OCI-LY1 (cell line): ENCODE data around the gene TMPRSS11D.

Experiments
- H2AFZ ChIP-seq: fragments of 200-600 bp; sonication (generic), shearing (Covaris generic); 2 replicates; pipeline ENCODE4 v1.6.0; 2014; ENCODE audit warnings: antibody characterized with exemption, mild to moderate bottlenecking, low read length
- H3F3A ChIP-seq: fragments of 200-600 bp; sonication (generic), shearing (Covaris generic); 2 replicates; pipeline ENCODE4 v1.6.0; 2014; ENCODE audit warnings: mild to moderate bottlenecking, antibody characterized with exemption, low read length, moderate library complexity; ENCODE audit not compliant: insufficient read depth
- H3K27ac ChIP-seq: fragments of 200-600 bp; sonication (generic); 2 replicates; pipeline ENCODE4 v1.5.1; 2014; ENCODE audit warnings: low read length, mixed run types, mild to moderate bottlenecking, low read depth; ENCODE audit not compliant: poor library complexity, severe bottlenecking
- H3K27me3 ChIP-seq: fragments of 200-600 bp; sonication (generic); 2 replicates; pipeline ENCODE4 v1.6.0; 2014; ENCODE audit warnings: antibody characterized with exemption, mild to moderate bottlenecking, low read length, moderate library complexity; ENCODE audit not compliant: insufficient read depth
- H3K36me3 ChIP-seq: fragments of 200-600 bp; sonication (generic); 2 replicates; pipeline ENCODE4 v1.6.1; 2014; ENCODE audit warnings: mild to moderate bottlenecking, antibody characterized with exemption, low read length, moderate library complexity, mixed read lengths; ENCODE audit not compliant: insufficient read depth
- H3K4me1 ChIP-seq: fragments of 200-600 bp; sonication (generic); 2 replicates; pipeline ENCODE4 v1.5.1; 2014; ENCODE audit warnings: mild to moderate bottlenecking, low read length, moderate library complexity; ENCODE audit not compliant: insufficient read depth, severe bottlenecking
- H3K4me2 ChIP-seq: fragments of 200-600 bp; sonication (generic), shearing (Covaris generic); 2 replicates; pipeline ENCODE4 v1.6.1; 2014; ENCODE audit warnings: low read length
- H3K4me3 ChIP-seq: fragments of 200-600 bp; sonication (generic); 2 replicates; pipeline ENCODE4 v1.5.1; 2014; ENCODE audit warnings: low read length, low read depth, mild to moderate bottlenecking, mixed read lengths; ENCODE audit not compliant: poor library complexity, severe bottlenecking
- H3K79me2 ChIP-seq: fragments of 200-600 bp; shearing (Covaris generic); 2 replicates; pipeline ENCODE4 v1.6.1; 2016; ENCODE audit warnings: mixed run types, low read length, mixed read lengths; ENCODE audit not compliant: insufficient read depth
- H3K9ac ChIP-seq: fragments of 200-600 bp; sonication (generic), shearing (Covaris generic); 2 replicates; pipeline ENCODE4 v1.6.1; 2014; ENCODE audit warnings: mild to moderate bottlenecking, low read length, mixed read lengths
- H3K9me2 ChIP-seq: fragments of 200-600 bp; sonication (generic), shearing (Covaris generic); 2 replicates; pipeline ENCODE4 v1.6.1; 2014; ENCODE audit warnings: low read depth, mild to moderate bottlenecking, low read length, mixed read lengths
- H3K9me3 ChIP-seq: fragments of 200-600 bp; shearing (Covaris generic); 2 replicates; pipeline ENCODE4 v1.6.1; 2014; ENCODE audit warnings: low read length, mixed read lengths
- H4K20me1 ChIP-seq: fragments of 200-600 bp; sonication (generic), shearing (Covaris generic); 2 replicates; pipeline ENCODE4 v1.6.0; 2016; ENCODE audit warnings: mild to moderate bottlenecking, low read length; ENCODE audit not compliant: insufficient read depth
- EZH2 ChIP-seq: fragments of 200-600 bp; sonication (generic), shearing (Covaris generic); IDR thresholded peaks from 2 replicates; pipeline ENCODE4 v1.8.0; 2017; ENCODE audit warnings: borderline replicate concordance, mixed run types, mild to moderate bottlenecking, antibody characterized with exemption, low read length, moderate library complexity, mixed read lengths
- TF ChIP-seq, protein P1 (sequence below): fragments of 200-600 bp; sonication (generic), shearing (Covaris generic); IDR thresholded peaks from 2 replicates; pipeline ENCODE4 v1.5.1; 2017; ENCODE audit warnings: mild to moderate bottlenecking, antibody characterized with exemption, low read length, moderate library complexity, mixed read lengths

The TMPRSS11D gene

DNA sequence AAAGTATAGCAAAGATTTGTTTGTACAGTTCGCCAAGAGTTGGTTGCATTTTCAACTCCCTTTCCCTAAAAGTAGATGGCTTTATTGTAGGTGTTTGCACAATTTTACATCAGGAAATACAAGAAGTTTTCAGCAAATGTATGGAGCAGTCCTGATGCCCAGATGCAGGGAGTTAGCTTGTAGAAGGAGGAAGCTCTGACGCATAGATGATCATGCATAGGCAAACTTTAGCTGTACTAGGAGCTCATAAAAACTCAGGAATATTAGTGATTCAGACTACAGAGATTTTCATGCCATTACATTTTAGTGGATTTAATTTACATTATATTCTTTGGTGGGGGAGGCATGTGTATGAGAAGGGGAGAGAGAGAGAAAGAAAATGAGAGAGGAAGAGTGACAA is 62.9 kb downstream of the TMPRSS11D start:
- no peak overlapping the region for H3K4me2 ChIP-seq
- no peaks in the 10 kb centered on the region for H4K20me1 ChIP-seq
- TF ChIP-seq, protein P1, sequence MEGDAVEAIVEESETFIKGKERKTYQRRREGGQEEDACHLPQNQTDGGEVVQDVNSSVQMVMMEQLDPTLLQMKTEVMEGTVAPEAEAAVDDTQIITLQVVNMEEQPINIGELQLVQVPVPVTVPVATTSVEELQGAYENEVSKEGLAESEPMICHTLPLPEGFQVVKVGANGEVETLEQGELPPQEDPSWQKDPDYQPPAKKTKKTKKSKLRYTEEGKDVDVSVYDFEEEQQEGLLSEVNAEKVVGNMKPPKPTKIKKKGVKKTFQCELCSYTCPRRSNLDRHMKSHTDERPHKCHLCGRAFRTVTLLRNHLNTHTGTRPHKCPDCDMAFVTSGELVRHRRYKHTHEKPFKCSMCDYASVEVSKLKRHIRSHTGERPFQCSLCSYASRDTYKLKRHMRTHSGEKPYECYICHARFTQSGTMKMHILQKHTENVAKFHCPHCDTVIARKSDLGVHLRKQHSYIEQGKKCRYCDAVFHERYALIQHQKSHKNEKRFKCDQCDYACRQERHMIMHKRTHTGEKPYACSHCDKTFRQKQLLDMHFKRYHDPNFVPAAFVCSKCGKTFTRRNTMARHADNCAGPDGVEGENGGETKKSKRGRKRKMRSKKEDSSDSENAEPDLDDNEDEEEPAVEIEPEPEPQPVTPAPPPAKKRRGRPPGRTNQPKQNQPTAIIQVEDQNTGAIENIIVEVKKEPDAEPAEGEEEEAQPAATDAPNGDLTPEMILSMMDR = no peak
- no peak for TF ChIP-seq EZH2

DNA sequence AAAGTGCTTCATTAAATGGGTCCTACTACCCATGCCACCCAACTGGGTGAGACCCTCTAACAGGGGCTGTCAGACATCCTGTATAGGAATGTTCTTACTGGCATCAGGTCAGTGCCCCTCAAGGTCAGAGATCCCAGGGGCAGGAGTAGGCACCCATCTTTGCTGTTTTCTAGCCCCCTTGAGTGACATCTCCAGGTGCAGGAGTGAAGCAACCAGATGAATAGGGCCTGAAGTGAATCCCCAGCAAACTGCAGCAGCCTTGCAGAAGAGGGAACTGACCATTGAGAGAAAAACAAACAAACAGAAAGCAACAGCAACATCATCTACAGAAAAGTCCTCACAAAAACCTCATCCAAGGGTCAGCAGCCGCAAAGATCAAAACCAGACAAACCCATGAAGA is 73.8 kb downstream of the TMPRSS11D start:
- Histone ChIP-seq H3K4me3 (no peak overlapping the region), H3K27ac (no peak overlapping the region), H2AFZ (no peak overlapping the region), H3K79me2 (no peaks in the 10 kb centered on the region), H3K4me1 (no peaks in the 10 kb centered on the region), H3K9ac (no peak overlapping the region), H3K9me3 (no peaks in the 10 kb centered on the region), H3F3A (no peaks in the 10 kb centered on the region), H4K20me1 (no peaks in the 10 kb centered on the region), H3K27me3 (no peaks in the 10 kb centered on the region), H3K36me3 (no peaks in the 10 kb centered on the region), H3K4me2 (no peak overlapping the region), H3K9me2 (no peaks in the 10 kb centered on the region)
- TF ChIP-seq, protein P1 = no peak
- TF ChIP-seq EZH2 = no peak

More for the DNA sequence above, 62.9 kb downstream of the TMPRSS11D start:
- Histone ChIP-seq H3K36me3 (no peaks in the 10 kb centered on the region), H3K4me3 (no peak overlapping the region), H3K9me3 (no peaks in the 10 kb centered on the region), H3K9me2 (no peaks in the 10 kb centered on the region), H3K4me1 (no peaks in the 10 kb centered on the region), H3K79me2 (no peaks in the 10 kb centered on the region), H3K9ac (no peak overlapping the region), H3K27me3 (no peaks in the 10 kb centered on the region), H2AFZ (no peak overlapping the region), H3K27ac (no peak overlapping the region), H3F3A (no peaks in the 10 kb centered on the region)

DNA sequence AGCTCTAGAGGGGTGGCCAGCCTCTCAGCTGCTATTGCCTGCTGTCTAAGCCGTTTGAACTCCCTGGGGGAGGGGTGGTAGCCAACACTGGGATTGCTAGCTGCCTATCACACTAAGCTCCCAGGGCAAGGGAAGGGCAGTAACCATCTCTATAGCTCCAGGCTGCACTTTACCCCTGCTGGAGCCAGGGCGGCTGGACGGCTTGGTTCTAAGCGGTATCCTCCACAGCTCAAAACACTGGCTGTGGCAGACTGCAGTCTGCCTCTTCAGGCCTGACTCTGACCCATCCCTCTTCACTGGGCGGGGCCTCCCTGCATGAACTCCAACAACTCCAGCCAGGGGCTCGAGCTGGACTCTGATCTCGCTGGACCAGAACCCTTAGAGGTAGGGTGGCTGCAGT is 74.3 kb downstream of the TMPRSS11D start:
- no peak overlapping the region for H3K27ac ChIP-seq
- H3K9ac ChIP-seq = no peak overlapping the region
- no peak for TF ChIP-seq EZH2
- TF ChIP-seq, protein P1 = no peak
- H3F3A ChIP-seq = no peaks in the 10 kb centered on the region
- no peaks in the 10 kb centered on the region for H3K36me3 ChIP-seq
- H3K27me3 ChIP-seq = no peaks in the 10 kb centered on the region
- no peaks in the 10 kb centered on the region for H3K4me1 ChIP-seq
- H3K4me3 ChIP-seq = no peak overlapping the region
- no peaks in the 10 kb centered on the region for H3K9me2 ChIP-seq
- H4K20me1 ChIP-seq = no peaks in the 10 kb centered on the region
- H2AFZ ChIP-seq = no peak overlapping the region
- no peak overlapping the region for H3K4me2 ChIP-seq
- no peaks in the 10 kb centered on the region for H3K79me2 ChIP-seq
- no peaks in the 10 kb centered on the region for H3K9me3 ChIP-seq
